ENCODE measurements around the gene SPC24. TPM values are rescaled to one million over a fixed set of nuclear protein-coding genes. Genes with fewer than 3 reads are reported as not detected.

SPC24 gene
- 10 to 100 TPM; 12.2 to 32.9 TPM for total RNA-seq
- 10 to 100 TPM; 14.6 to 20.0 TPM for polyA plus RNA-seq (ENCODE audit: insufficient read length in 2 of 2)
- long read RNA-seq, donor 1, partial matches to known transcripts: 0 of 6 reads
- long read RNA-seq, donor 1, other reads (novel, unspliced or antisense): 0 of 6 reads
- long read RNA-seq, donor 2, transcript SPC24-206 (5 exons, 2,315 nt): major isoform, 6 of 7 reads
- long read RNA-seq, donor 2, partial matches to known transcripts: 0 of 7 reads
- long read RNA-seq, donor 2, other reads (novel, unspliced or antisense): 0 of 7 reads
- long read RNA-seq, donor 3, partial matches to known transcripts: 0 of 4 reads
- long read RNA-seq, donor 3, other reads (novel, unspliced or antisense): 0 of 4 reads
- long read RNA-seq, donor 4, transcript SPC24-206 (5 exons, 2,315 nt): major isoform, 6 of 6 reads
- long read RNA-seq, donor 4, partial matches to known transcripts: 0 of 6 reads
- long read RNA-seq, donor 4, other reads (novel, unspliced or antisense): 0 of 6 reads

- under 1% methylated on average over 47 of the region's 50 CpGs for WGBS (ENCODE audit: insufficient coverage)
- Histone ChIP-seq H3K27me3 (ENCODE audit: control insufficient read depth, insufficient read depth, low read length) (no peaks in the 10 kb centered on the region), H3K4me3 (ENCODE audit: low read depth, low read length) (peak within 1 kb of the TSS; percentile 56), H3K36me3 (ENCODE audit: control insufficient read depth, insufficient read depth, low read length) (no peaks in the 10 kb centered on the region), H3K9me3 (ENCODE audit: control insufficient read depth, insufficient read depth, low read length) (no peaks in the 10 kb centered on the region), H3K4me1 (ENCODE audit: control insufficient read depth, insufficient read depth, low read length) (peaks cover 22% of the 10 kb centered on the region), H3K27ac (ENCODE audit: low read depth, low read length) (peak within 1 kb of the TSS; percentile 88)
- peak; percentile 93 to 99 (median 96) for DNase-seq (ENCODE audit: low read depth in 4 of 6, low spot score in 6 of 6)
These were observed at the start of gene SPC24 for GRCh38 chr19:11155373-11156120. SPC24 (minus strand) TSS chr19:11155782; CDS start chr19:11155776, 6 bp downstream.

- no CpG with 5 or more reads among the region's 5 CpGs for WGBS (ENCODE audit: insufficient coverage)
- no peaks in the 10 kb centered on the region for H3K9me3 ChIP-seq (ENCODE audit: control insufficient read depth, insufficient read depth, low read length)
- H3K27ac ChIP-seq (ENCODE audit: low read depth, low read length): peak overlapping the region; percentile 29
- DNase-seq (ENCODE audit: low read depth in 4 of 6, low spot score in 6 of 6): peak in 1 of 6 donors; percentile 35
- H3K36me3 ChIP-seq (ENCODE audit: control insufficient read depth, insufficient read depth, low read length): peaks cover 36% of the 10 kb centered on the region
- no peaks in the 10 kb centered on the region for H3K27me3 ChIP-seq (ENCODE audit: control insufficient read depth, insufficient read depth, low read length)
- H3K4me3 ChIP-seq (ENCODE audit: low read depth, low read length): no peak overlapping the region
- H3K4me1 ChIP-seq (ENCODE audit: control insufficient read depth, insufficient read depth, low read length): peaks cover 14% of the 10 kb centered on the region
These were observed 49.4 kb upstream of the SPC24 start for GRCh38 chr19:11204943-11205349.

DNA sequence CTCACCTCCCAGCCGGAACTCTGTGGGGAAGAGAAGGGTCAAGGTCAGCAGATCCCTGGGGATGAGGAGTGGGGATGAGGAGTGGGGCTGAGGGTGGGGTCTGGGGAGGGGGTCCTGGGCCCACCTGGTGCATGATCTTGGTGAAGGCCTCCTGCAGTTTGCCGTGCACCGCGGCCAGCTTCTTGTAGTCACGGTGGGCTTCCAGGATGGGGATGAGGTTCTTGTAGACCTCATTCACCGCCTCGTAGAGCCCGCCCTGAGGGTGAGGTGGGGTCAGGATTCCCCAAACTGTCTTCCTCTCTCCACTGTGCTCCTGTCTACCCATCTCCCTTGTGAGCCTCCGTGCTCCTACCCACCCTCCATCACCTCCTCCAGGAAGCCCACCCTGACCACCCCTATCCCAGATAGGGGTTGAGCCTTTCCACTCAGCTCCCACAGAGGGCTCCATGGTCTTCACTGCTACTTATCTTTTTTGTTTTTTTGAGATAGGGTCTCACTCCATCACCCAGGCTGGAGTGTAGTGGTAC, 48.6 kb upstream of the SPC24 start:
- Histone ChIP-seq H3K4me1 (ENCODE audit: control insufficient read depth, insufficient read depth, low read length) (peaks cover 14% of the 10 kb centered on the region), H3K4me3 (ENCODE audit: low read depth, low read length) (no peak overlapping the region), H3K27ac (ENCODE audit: low read depth, low read length) (no peak overlapping the region), H3K36me3 (ENCODE audit: control insufficient read depth, insufficient read depth, low read length) (peaks cover 36% of the 10 kb centered on the region), H3K27me3 (ENCODE audit: control insufficient read depth, insufficient read depth, low read length) (no peaks in the 10 kb centered on the region), H3K9me3 (ENCODE audit: control insufficient read depth, insufficient read depth, low read length) (no peaks in the 10 kb centered on the region)
- DNase-seq (ENCODE audit: low read depth in 4 of 6, low spot score in 6 of 6): no peak
- 70% methylated on average over 2 of the region's 9 CpGs for WGBS (ENCODE audit: insufficient coverage)

DNA sequence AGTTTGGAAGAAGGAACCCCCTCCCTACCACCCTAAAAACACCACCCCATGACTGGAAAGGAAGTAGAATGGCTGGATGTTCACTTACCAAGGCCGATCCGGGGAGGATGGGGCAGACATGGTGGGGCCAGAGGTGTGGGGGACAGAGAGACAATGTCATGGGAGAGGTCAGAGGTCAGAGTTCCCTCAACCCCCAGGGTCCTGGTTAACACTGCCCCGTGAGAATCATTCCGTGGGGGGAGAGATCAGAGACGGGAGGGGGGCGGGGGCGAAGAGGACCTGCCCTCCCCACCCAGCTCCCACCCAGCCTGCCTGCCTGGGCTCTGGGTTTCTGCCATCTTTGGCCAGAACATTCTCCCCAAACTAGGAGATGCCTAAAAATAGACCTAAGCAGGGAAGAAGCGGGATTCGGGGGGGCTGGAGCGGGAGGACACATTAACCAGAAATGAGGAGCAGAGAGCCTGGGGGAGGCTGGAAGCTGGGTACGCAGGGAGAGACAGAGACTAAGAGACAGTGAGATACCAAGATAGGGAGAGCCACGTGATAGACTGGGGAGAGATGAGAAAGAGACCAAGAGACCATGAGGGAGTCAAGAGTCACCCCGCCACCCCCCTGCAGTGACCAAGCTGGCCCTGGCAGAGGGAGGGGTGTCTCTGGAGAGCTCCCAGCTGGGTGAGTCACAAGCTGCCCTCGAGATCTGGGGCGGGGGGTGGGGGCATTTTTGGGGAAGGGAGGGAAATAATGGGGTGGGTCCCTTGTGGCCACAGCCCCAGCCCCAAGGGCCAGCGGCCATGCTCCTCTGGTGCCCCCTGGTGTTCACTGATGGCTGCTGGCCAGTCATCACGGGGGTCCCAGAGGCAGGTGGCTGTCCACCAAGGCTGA, 47.9 kb upstream of the SPC24 start:
- peaks cover 14% of the 10 kb centered on the region for H3K4me1 ChIP-seq (ENCODE audit: control insufficient read depth, insufficient read depth, low read length)
- H3K9me3 ChIP-seq (ENCODE audit: control insufficient read depth, insufficient read depth, low read length): no peaks in the 10 kb centered on the region
- H3K27ac ChIP-seq (ENCODE audit: low read depth, low read length): peak overlapping the region; percentile 47
- peaks cover 31% of the 10 kb centered on the region for H3K36me3 ChIP-seq (ENCODE audit: control insufficient read depth, insufficient read depth, low read length)
- no peaks in the 10 kb centered on the region for H3K27me3 ChIP-seq (ENCODE audit: control insufficient read depth, insufficient read depth, low read length)
- H3K4me3 ChIP-seq (ENCODE audit: low read depth, low read length): no peak overlapping the region
- 68% methylated on average over 9 of the region's 17 CpGs for WGBS (ENCODE audit: insufficient coverage)
- DNase-seq (ENCODE audit: low read depth in 4 of 6, low spot score in 6 of 6): peak in 2 of 6 donors; percentile 5 to 65

DNA sequence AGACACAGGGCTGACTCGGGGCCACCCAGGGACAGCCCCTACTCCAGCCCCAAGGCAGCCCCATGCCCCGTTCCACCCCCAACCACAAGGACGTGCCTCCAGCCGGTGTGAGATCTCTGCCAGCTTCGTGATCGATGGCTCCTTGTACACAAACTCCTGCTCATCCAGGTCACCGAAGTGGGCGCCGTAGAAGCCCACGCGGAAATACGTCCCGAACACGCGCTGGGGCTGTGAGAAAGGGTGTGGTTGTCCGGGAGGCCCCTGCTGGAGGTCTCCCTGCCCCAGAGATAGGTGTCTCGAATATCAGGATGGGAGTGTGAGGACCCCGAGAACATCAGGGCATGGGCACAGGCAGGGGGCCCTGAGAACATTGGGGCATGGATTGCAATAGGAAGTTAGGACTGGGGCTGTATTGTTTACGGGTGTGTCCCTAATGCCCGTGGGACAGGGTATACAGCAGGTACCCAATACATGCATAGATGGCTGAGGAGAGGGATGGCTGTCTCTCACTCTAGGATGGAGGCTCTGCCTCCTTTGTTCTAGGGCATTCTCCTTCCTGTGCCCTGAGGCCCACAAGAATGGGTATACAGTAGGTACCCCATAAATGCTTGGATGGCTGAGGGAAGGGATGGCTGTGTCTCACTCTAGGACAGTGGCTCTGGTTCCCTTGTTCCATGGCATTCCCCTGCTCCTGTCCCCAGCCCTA, 47.1 kb upstream of the SPC24 start:
- H3K4me1 ChIP-seq (ENCODE audit: control insufficient read depth, insufficient read depth, low read length): peaks cover 19% of the 10 kb centered on the region
- WGBS (ENCODE audit: insufficient coverage): 90% methylated on average over 10 of the region's 20 CpGs
- DNase-seq (ENCODE audit: low read depth in 4 of 6, low spot score in 6 of 6): no peak
- H3K36me3 ChIP-seq (ENCODE audit: control insufficient read depth, insufficient read depth, low read length): peaks cover 28% of the 10 kb centered on the region
- no peak overlapping the region for H3K4me3 ChIP-seq (ENCODE audit: low read depth, low read length)
- no peaks in the 10 kb centered on the region for H3K9me3 ChIP-seq (ENCODE audit: control insufficient read depth, insufficient read depth, low read length)
- H3K27me3 ChIP-seq (ENCODE audit: control insufficient read depth, insufficient read depth, low read length): no peaks in the 10 kb centered on the region
- no peak overlapping the region for H3K27ac ChIP-seq (ENCODE audit: low read depth, low read length)

- no peaks in the 10 kb centered on the region for H3K9me3 ChIP-seq (ENCODE audit: control insufficient read depth, insufficient read depth, low read length)
- peaks cover 19% of the 10 kb centered on the region for H3K4me1 ChIP-seq (ENCODE audit: control insufficient read depth, insufficient read depth, low read length)
- H3K27me3 ChIP-seq (ENCODE audit: control insufficient read depth, insufficient read depth, low read length): no peaks in the 10 kb centered on the region
- no peak for DNase-seq (ENCODE audit: low read depth in 4 of 6, low spot score in 6 of 6)
- WGBS (ENCODE audit: insufficient coverage): 94% methylated on average over 21 of the region's 24 CpGs
- no peak overlapping the region for H3K27ac ChIP-seq (ENCODE audit: low read depth, low read length)
- H3K4me3 ChIP-seq (ENCODE audit: low read depth, low read length): no peak overlapping the region
- H3K36me3 ChIP-seq (ENCODE audit: control insufficient read depth, insufficient read depth, low read length): peaks cover 27% of the 10 kb centered on the region
These were observed 46.2 kb upstream of the SPC24 start for GRCh38 chr19:11201791-11202190.

- H3K27ac ChIP-seq (ENCODE audit: low read depth, low read length): no peak overlapping the region
- no peaks in the 10 kb centered on the region for H3K27me3 ChIP-seq (ENCODE audit: control insufficient read depth, insufficient read depth, low read length)
- no peak overlapping the region for H3K4me3 ChIP-seq (ENCODE audit: low read depth, low read length)
- peaks cover 26% of the 10 kb centered on the region for H3K4me1 ChIP-seq (ENCODE audit: control insufficient read depth, insufficient read depth, low read length)
- H3K9me3 ChIP-seq (ENCODE audit: control insufficient read depth, insufficient read depth, low read length): no peaks in the 10 kb centered on the region
- H3K36me3 ChIP-seq (ENCODE audit: control insufficient read depth, insufficient read depth, low read length): peaks cover 27% of the 10 kb centered on the region
- no peak for DNase-seq (ENCODE audit: low read depth in 4 of 6, low spot score in 6 of 6)
- 87% methylated on average over 6 of the region's 9 CpGs for WGBS (ENCODE audit: insufficient coverage)
These were observed 45.3 kb upstream of the SPC24 start for GRCh38 chr19:11200931-11201330.

GRCh38 chr19:11200015-11200574, 44.5 kb upstream of the SPC24 start:
- Histone ChIP-seq H3K4me1 (ENCODE audit: control insufficient read depth, insufficient read depth, low read length) (peaks cover 32% of the 10 kb centered on the region), H3K27ac (ENCODE audit: low read depth, low read length) (no peak overlapping the region)
- DNase-seq (ENCODE audit: low read depth in 4 of 6, low spot score in 6 of 6): no peak

More at GRCh38 chr19:11200015-11200574, 44.5 kb upstream of the SPC24 start:
- no peaks in the 10 kb centered on the region for H3K9me3 ChIP-seq (ENCODE audit: control insufficient read depth, insufficient read depth, low read length)
- no peaks in the 10 kb centered on the region for H3K27me3 ChIP-seq (ENCODE audit: control insufficient read depth, insufficient read depth, low read length)
- 91% methylated on average over 10 of the region's 15 CpGs for WGBS (ENCODE audit: insufficient coverage)
- H3K36me3 ChIP-seq (ENCODE audit: control insufficient read depth, insufficient read depth, low read length): peaks cover 32% of the 10 kb centered on the region
- no peak overlapping the region for H3K4me3 ChIP-seq (ENCODE audit: low read depth, low read length)
